GM12865 (cell line): ENCODE measurements around the gene EBF3.

Experiments
- DNase-seq: peaks from one replicate; pipeline ENCODE4 v3.0.0; 2010; ENCODE audit warnings: low read depth
- H3K4me3 ChIP-seq: 2 replicates; pipeline ENCODE4 v1.5.1; 2011; ENCODE audit warnings: mild to moderate bottlenecking, low read depth, low read length, control low read depth
- TF ChIP-seq, protein P1 (sequence below): IDR thresholded peaks from 2 replicates; pipeline ENCODE4 v1.5.1; 2011; ENCODE audit warnings: low read length, control low read depth, low read depth, inconsistent platforms; ENCODE audit not compliant: insufficient read depth; ENCODE audit errors: missing control alignments

Gene EBF3

GRCh38 chr10:129837909-129838582 lies 126.0 kb downstream of the EBF3 start:
- no peak overlapping the region for H3K4me3 ChIP-seq
- TF ChIP-seq, protein P1, sequence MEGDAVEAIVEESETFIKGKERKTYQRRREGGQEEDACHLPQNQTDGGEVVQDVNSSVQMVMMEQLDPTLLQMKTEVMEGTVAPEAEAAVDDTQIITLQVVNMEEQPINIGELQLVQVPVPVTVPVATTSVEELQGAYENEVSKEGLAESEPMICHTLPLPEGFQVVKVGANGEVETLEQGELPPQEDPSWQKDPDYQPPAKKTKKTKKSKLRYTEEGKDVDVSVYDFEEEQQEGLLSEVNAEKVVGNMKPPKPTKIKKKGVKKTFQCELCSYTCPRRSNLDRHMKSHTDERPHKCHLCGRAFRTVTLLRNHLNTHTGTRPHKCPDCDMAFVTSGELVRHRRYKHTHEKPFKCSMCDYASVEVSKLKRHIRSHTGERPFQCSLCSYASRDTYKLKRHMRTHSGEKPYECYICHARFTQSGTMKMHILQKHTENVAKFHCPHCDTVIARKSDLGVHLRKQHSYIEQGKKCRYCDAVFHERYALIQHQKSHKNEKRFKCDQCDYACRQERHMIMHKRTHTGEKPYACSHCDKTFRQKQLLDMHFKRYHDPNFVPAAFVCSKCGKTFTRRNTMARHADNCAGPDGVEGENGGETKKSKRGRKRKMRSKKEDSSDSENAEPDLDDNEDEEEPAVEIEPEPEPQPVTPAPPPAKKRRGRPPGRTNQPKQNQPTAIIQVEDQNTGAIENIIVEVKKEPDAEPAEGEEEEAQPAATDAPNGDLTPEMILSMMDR, result no peak
- no peak for DNase-seq

DNA sequence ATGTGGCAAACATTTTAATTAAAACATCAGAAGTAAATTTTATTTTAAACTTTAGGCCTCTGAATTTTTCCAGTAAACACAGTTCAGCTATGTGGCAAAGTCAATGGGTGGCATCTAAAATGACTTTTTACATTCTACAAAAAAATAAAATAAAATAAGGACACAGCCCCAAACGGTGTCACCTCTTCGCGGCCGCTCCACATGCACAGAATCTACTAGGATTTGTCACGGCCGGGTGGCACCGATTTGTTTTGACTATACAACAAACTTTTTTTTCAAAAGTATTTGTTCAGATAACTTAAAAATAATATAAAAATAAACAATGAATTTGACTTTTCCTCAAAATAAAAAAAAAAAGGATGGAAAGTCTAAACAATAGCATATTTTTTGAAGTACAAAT lies 127.8 kb downstream of the EBF3 start:
- no peak for DNase-seq
- TF ChIP-seq, protein P1, result no peak
- no peak overlapping the region for H3K4me3 ChIP-seq

DNA sequence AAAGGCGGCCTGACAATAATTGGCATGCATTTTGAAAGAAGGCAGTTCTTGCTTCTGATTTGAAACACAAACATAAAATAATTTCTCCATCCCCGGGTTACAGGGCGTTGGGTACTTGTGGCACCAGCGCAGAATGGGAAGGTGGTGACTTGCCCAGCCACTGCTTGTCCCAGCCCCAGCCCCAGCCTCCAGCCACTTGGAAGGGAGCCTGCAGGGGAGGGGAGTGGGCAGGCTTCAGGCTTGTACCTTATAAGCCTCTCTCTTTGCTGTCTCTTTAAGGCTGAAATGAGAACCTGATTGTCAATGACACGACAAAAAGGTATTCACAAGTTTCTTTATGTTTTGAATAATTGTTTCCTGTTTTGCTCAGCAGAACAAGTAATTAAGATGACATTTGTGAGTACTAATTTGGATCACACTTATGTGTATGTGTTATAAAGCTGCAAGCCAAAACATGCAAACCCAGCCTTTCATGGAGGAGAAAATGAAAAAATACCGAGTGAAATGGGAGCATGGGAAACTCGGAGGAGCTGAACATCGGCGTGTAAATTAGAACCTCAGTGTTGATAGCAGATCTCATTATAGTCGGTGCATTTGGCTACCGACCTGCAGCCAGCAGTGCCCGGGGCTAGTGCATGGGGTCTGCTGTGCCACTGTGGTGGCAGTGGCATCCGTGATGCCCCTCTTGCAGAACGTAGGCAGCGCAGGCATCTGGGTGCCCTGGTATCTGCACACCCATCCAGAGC lies 129.9 kb downstream of the EBF3 start:
- TF ChIP-seq, protein P1, result no peak
- DNase-seq, result no peak

GRCh38 chr10:129833468-129833950 lies 130.6 kb downstream of the EBF3 start:
- TF ChIP-seq, protein P1, result no peak
- no peak for DNase-seq

More for the DNA sequence above, 129.9 kb downstream of the EBF3 start:
- H3K4me3 ChIP-seq, result no peak overlapping the region

GRCh38 chr10:129832573-129833467 lies 131.3 kb downstream of the EBF3 start:
- no peak for DNase-seq
- H3K4me3 ChIP-seq, result no peak overlapping the region
- TF ChIP-seq, protein P1, result no peak

More at GRCh38 chr10:129833468-129833950, 130.6 kb downstream of the EBF3 start:
- no peak overlapping the region for H3K4me3 ChIP-seq

- DNase-seq, result no peak
- TF ChIP-seq, protein P1, result no peak
- H3K4me3 ChIP-seq, result no peak overlapping the region
Observed at GRCh38 chr10:129831150-129831549, 132.9 kb downstream of the EBF3 start.
